ENCODE measurements around the gene CTNNBIP1.

DNA sequence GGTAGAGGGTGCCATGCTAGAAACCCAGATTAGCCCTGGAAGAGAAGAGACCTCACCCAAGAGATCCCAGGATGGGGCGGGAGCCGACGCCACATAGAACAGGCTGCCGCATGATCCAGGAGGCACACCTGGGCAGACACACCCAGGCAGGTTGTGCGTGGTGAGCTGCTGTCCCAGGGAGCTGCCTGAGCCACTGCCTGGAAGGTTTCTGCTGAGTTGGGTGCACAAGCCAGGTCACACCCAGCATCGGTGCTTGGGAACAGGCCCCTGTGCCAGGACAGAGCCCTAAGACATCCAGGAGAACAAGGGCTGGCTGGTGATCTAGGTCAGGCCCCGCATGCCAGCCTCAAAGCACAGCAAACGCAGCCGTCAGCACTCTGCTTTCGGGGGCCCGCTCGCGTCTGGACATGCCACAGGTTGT is 40.2 kb downstream of the CTNNBIP1 start:
- TF ChIP-seq, protein P1, sequence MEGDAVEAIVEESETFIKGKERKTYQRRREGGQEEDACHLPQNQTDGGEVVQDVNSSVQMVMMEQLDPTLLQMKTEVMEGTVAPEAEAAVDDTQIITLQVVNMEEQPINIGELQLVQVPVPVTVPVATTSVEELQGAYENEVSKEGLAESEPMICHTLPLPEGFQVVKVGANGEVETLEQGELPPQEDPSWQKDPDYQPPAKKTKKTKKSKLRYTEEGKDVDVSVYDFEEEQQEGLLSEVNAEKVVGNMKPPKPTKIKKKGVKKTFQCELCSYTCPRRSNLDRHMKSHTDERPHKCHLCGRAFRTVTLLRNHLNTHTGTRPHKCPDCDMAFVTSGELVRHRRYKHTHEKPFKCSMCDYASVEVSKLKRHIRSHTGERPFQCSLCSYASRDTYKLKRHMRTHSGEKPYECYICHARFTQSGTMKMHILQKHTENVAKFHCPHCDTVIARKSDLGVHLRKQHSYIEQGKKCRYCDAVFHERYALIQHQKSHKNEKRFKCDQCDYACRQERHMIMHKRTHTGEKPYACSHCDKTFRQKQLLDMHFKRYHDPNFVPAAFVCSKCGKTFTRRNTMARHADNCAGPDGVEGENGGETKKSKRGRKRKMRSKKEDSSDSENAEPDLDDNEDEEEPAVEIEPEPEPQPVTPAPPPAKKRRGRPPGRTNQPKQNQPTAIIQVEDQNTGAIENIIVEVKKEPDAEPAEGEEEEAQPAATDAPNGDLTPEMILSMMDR (IDR thresholded peaks at IDR 0.05) = no peak
- TF ChIP-seq POLR2A (IDR thresholded peaks at IDR 0.05) = no peak
